ENCODE data around the gene MRPL20. TPM values are rescaled to one million over a fixed set of nuclear protein-coding genes. Genes with fewer than 3 reads are reported as not detected.

The MRPL20 gene
- total and polyA plus RNA-seq, 9 of the 15 experiments (the other 6 are each of a cell fraction or from before 2014, with no cell fraction given), result 180 to 671 (median 229) TPM

DNA sequence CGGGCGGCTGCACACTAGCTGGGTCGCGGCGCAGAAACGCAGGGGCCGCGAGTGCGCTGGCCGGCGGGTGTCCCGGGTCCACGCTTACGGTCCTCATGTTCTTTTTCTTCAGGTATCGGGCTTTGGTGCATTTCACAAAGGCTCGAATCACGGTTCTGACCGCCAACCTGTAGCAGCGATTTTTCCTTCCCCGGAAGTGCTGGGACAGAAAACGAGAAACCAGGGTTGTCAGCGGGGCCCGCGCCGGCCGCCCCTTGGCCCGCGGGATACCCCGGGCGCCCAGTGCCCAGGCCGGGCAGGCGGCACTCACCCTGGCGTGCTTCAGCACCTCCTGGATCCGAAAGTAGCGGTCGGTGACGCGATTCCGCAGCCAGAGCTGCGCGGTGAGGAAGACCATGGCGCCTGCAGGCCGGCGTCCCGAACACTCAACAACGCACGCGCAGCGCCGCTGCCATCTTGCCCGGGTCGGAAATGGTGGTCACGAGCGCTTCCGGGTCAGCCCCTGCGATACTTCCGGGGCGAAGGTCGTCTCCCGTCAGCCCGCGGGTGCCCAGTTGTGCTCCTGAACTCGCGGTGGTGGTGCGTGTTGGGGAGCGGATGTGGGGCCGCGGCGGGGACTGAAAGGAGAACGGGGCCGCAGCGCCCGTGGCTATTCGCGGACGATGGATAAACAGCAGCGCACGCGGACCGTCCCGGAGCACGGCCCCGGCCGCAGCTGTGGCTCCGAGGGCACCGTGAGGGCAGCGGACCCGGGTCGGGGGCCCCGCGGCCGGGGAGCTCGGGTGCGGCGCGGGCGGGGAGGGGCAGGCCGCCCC, at the start of gene MRPL20 (continued):
- TF ChIP-seq NR1H2 (CRISPR knock-in tag; IDR thresholded peaks at IDR 0.05) (no peak; the same call in 1 of the 2 replicates), TAF9B (IDR thresholded peaks at IDR 0.05; ENCODE audit: partially characterized antibody) (peak; percentile 96), ZNF41 (CRISPR knock-in tag; conservative IDR thresholded peaks at IDR 0.05) (no peak), ILK (tag; IDR thresholded peaks at IDR 0.05; ENCODE audit: borderline replicate concordance, low read depth) (no peak), GATA2 (CRISPR knock-in tag; IDR thresholded peaks at IDR 0.05) (no peak), PHF20 (IDR thresholded peaks at IDR 0.05; ENCODE audit: partially characterized antibody) (peak; percentile 99), GTF2A2 (tag; IDR thresholded peaks at IDR 0.05) (no peak), TARDBP (IDR thresholded peaks at IDR 0.05) (no peak; the same call in 1 of the 2 replicates), MBD2 (IDR thresholded peaks at IDR 0.05; ENCODE audit: borderline replicate concordance, low read depth) (peak; percentile 94), TRIM24 (IDR thresholded peaks at IDR 0.05) (0 out of 4 replicates have a peak, but pooled peaks of 1 of the 2 experiments have one; percentile 44), NR2C2 (CRISPR knock-in tag; IDR thresholded peaks at IDR 0.05) (peak; percentile 100), NR2C2 (tag; IDR thresholded peaks at IDR 0.05) (peak; percentile 100), LCOR (CRISPR knock-in tag; IDR thresholded peaks at IDR 0.05) (peak; percentile 89), HSF4 (CRISPR knock-in tag; IDR thresholded peaks at IDR 0.05; ENCODE audit: borderline replicate concordance) (no peak), STAT5B (CRISPR knock-in tag; IDR thresholded peaks at IDR 0.05) (no peak), POLR2AphosphoS5 (IDR thresholded peaks at IDR 0.05; ENCODE audit: control insufficient read depth, insufficient read depth, low read depth, low read length) (peak; percentile 97)
- TF ChIP-seq, protein P1, sequence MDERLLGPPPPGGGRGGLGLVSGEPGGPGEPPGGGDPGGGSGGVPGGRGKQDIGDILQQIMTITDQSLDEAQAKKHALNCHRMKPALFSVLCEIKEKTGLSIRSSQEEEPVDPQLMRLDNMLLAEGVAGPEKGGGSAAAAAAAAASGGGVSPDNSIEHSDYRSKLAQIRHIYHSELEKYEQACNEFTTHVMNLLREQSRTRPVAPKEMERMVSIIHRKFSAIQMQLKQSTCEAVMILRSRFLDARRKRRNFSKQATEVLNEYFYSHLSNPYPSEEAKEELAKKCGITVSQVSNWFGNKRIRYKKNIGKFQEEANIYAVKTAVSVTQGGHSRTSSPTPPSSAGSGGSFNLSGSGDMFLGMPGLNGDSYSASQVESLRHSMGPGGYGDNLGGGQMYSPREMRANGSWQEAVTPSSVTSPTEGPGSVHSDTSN (CRISPR knock-in tag; IDR thresholded peaks at IDR 0.05; ENCODE audit: low read depth), result no peak
- TF ChIP-seq, protein P1 (tag; conservative IDR thresholded peaks at IDR 0.05; ENCODE audit: low read depth), result no peak
- TF ChIP-seq, protein P2, sequence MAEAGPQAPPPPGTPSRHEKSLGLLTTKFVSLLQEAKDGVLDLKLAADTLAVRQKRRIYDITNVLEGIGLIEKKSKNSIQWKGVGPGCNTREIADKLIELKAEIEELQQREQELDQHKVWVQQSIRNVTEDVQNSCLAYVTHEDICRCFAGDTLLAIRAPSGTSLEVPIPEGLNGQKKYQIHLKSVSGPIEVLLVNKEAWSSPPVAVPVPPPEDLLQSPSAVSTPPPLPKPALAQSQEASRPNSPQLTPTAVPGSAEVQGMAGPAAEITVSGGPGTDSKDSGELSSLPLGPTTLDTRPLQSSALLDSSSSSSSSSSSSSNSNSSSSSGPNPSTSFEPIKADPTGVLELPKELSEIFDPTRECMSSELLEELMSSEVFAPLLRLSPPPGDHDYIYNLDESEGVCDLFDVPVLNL (CRISPR knock-in tag; IDR thresholded peaks at IDR 0.05; ENCODE audit: low read depth), result no peak
- TF ChIP-seq, protein P3, sequence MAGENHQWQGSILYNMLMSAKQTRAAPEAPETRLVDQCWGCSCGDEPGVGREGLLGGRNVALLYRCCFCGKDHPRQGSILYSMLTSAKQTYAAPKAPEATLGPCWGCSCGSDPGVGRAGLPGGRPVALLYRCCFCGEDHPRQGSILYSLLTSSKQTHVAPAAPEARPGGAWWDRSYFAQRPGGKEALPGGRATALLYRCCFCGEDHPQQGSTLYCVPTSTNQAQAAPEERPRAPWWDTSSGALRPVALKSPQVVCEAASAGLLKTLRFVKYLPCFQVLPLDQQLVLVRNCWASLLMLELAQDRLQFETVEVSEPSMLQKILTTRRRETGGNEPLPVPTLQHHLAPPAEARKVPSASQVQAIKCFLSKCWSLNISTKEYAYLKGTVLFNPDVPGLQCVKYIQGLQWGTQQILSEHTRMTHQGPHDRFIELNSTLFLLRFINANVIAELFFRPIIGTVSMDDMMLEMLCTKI (IDR thresholded peaks at IDR 0.05; ENCODE audit: partially characterized antibody), result no peak
- TF ChIP-seq, protein P4, sequence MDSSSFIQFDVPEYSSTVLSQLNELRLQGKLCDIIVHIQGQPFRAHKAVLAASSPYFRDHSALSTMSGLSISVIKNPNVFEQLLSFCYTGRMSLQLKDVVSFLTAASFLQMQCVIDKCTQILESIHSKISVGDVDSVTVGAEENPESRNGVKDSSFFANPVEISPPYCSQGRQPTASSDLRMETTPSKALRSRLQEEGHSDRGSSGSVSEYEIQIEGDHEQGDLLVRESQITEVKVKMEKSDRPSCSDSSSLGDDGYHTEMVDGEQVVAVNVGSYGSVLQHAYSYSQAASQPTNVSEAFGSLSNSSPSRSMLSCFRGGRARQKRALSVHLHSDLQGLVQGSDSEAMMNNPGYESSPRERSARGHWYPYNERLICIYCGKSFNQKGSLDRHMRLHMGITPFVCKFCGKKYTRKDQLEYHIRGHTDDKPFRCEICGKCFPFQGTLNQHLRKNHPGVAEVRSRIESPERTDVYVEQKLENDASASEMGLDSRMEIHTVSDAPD (CRISPR knock-in tag; IDR thresholded peaks at IDR 0.05), result no peak
